Liver (tissue), 9 donors: Measurements from ENCODE around the gene BRME1. TPM values are rescaled to one million over a fixed set of nuclear protein-coding genes. Genes with fewer than 3 reads are reported as not detected.

ENCODE experiments used
- DNase-seq: peaks from one replicate; pipeline ENCODE4 v3.0.0-alpha.2; 2017; ENCODE audit warnings: low spot score
- H3K27ac ChIP-seq, 2 donors: one replicate each; pipeline ENCODE4 v1.7.0; 2013; ENCODE audit warnings: inconsistent platforms in 2 of 2, low read length in 2 of 2, control low read depth in 1 of 2, low read depth in 1 of 2, mild to moderate bottlenecking in 1 of 2
- H3K27me3 ChIP-seq, 4 donors: one replicate each; pipeline versions ENCODE4 v1.6.1 to v1.7.0; 2013; ENCODE audit warnings: low read length in 3 of 4, inconsistent platforms in 1 of 4, mild to moderate bottlenecking in 1 of 4, moderate library complexity in 1 of 4; ENCODE audit not compliant: control insufficient read depth in 4 of 4, insufficient read depth in 4 of 4
- H3K36me3 ChIP-seq, 4 donors: one replicate each; pipeline versions ENCODE4 v1.6.1 to v1.7.0; 2013; ENCODE audit warnings: low read length in 3 of 4, mild to moderate bottlenecking in 3 of 4, low read depth in 1 of 4, moderate library complexity in 1 of 4; ENCODE audit not compliant: control insufficient read depth in 4 of 4, insufficient read depth in 3 of 4
- H3K4me1 ChIP-seq, 4 donors: one replicate each; pipeline versions ENCODE4 v1.6.1 to v1.7.0; 2013; ENCODE audit warnings: low read length in 3 of 4, mild to moderate bottlenecking in 3 of 4, moderate library complexity in 1 of 4; ENCODE audit not compliant: control insufficient read depth in 4 of 4, insufficient read depth in 4 of 4
- H3K4me3 ChIP-seq, 3 donors: one replicate each; pipeline versions ENCODE4 v1.6.1 to v1.7.0; 2013; ENCODE audit warnings: low read length in 3 of 3, control low read depth in 1 of 3, low read depth in 1 of 3, mild to moderate bottlenecking in 1 of 3
- H3K9ac ChIP-seq, 2 donors: one replicate each; pipeline ENCODE4 v1.7.0; 2013; ENCODE audit warnings: low read length in 2 of 2, mild to moderate bottlenecking in 2 of 2, moderate library complexity in 2 of 2, control low read depth in 1 of 2, low read depth in 1 of 2
- H3K9me3 ChIP-seq, 4 donors: one replicate each; pipeline versions ENCODE4 v1.6.1 to v1.7.0; 2013; ENCODE audit warnings: low read length in 3 of 4; ENCODE audit not compliant: control insufficient read depth in 4 of 4
- ATF3 ChIP-seq: IDR thresholded peaks from 2 replicates; pipeline ENCODE4 v1.6.1; 2016; ENCODE audit warnings: antibody characterized with exemption
- EGR1 ChIP-seq, 2 donors: IDR thresholded peaks; 2 replicates each; pipeline ENCODE4 v1.6.1; 2016 to 2018; ENCODE audit warnings: antibody characterized with exemption in 2 of 2, low read depth in 2 of 2
- FOXA1 ChIP-seq: IDR thresholded peaks from 2 replicates; pipeline ENCODE4 v1.6.1; 2016; ENCODE audit warnings: antibody characterized with exemption
- FOXA2 ChIP-seq: IDR thresholded peaks from 2 replicates; pipeline ENCODE4 v1.6.1; 2016; ENCODE audit warnings: antibody characterized with exemption
- GABPA ChIP-seq, 2 donors: IDR thresholded peaks in 1 of 2; conservative IDR thresholded peaks in 1 of 2; 2 replicates each; pipeline ENCODE4 v1.6.1; 2016; ENCODE audit warnings: antibody characterized with exemption in 2 of 2, mild to moderate bottlenecking in 1 of 2, moderate library complexity in 1 of 2
- HNF4A ChIP-seq, 2 donors: conservative IDR thresholded peaks; 2 replicates each; pipeline ENCODE4 v1.6.1; 2016; ENCODE audit warnings: antibody characterized with exemption in 2 of 2, mild to moderate bottlenecking in 2 of 2
- HNF4G ChIP-seq: IDR thresholded peaks from 2 replicates; pipeline ENCODE4 v1.6.1; 2016; ENCODE audit warnings: antibody characterized with exemption
- JUND ChIP-seq, 2 donors: IDR thresholded peaks; 2 replicates each; pipeline ENCODE4 v1.6.1; 2016; ENCODE audit warnings: antibody characterized with exemption in 2 of 2
- NR2F2 ChIP-seq: IDR thresholded peaks from 2 replicates; pipeline ENCODE4 v1.6.1; 2016; ENCODE audit warnings: antibody characterized with exemption
- RAD21 ChIP-seq, 2 donors: IDR thresholded peaks; 2 replicates each; pipeline ENCODE4 v1.6.1; 2016; ENCODE audit warnings: antibody characterized with exemption in 2 of 2, mild to moderate bottlenecking in 2 of 2
- REST ChIP-seq: IDR thresholded peaks from 2 replicates; pipeline ENCODE4 v1.6.1; 2016; ENCODE audit warnings: antibody characterized with exemption, mild to moderate bottlenecking
- RXRA ChIP-seq, 2 donors: IDR thresholded peaks; 2 replicates each; pipeline ENCODE4 v1.6.1; 2017 to 2018; ENCODE audit warnings: antibody characterized with exemption in 2 of 2, mild to moderate bottlenecking in 1 of 2
- SP1 ChIP-seq: IDR thresholded peaks from 2 replicates; pipeline ENCODE4 v1.6.1; 2018; ENCODE audit warnings: antibody characterized with exemption, mild to moderate bottlenecking
- TAF1 ChIP-seq: conservative IDR thresholded peaks from 2 replicates; pipeline ENCODE4 v1.6.1; 2016; ENCODE audit warnings: antibody characterized with exemption, mild to moderate bottlenecking
- YY1 ChIP-seq: IDR thresholded peaks from 2 replicates; pipeline ENCODE4 v1.6.1; 2016; ENCODE audit warnings: antibody characterized with exemption, mild to moderate bottlenecking
- ZBTB33 ChIP-seq: IDR thresholded peaks from 2 replicates; pipeline ENCODE4 v1.6.1; 2016; ENCODE audit warnings: antibody characterized with exemption
- WGBS: extraction: QIAGEN DNeasy Blood & Tissue Kit; methylation state at CpG from one replicate; pipeline ENCODE4 v1.1.7; 2013; 5-methylcytosine and 5-hydroxymethylcytosine counted together
- polyA plus RNA-seq, 2 donors: library from polyadenylated mRNA; stranded (reverse) in 1 of 2; unstranded in 1 of 2; fragments of 200-250 nt in 1 of 2; fragments of >200 nt in 1 of 2; fragmentation: Nextera tagmentation in 1 of 2; extraction: Ambion mirVana in 1 of 2; gene quantifications; one replicate each; pipeline versions ENCODE4 v1.2.1 to v1.2.3, GENCODE V29; 2013 to 2015
- total RNA-seq, 2 donors: library from RNA; depleted of rRNA; stranded (reverse); fragments of >200 nt; gene quantifications; one replicate each; pipeline ENCODE4 v1.2.3, GENCODE V29; 2014
- TF ChIP-seq, protein P1 (sequence below): IDR thresholded peaks from 2 replicates; pipeline ENCODE4 v1.6.1; 2016; ENCODE audit warnings: antibody characterized with exemption
- donor health status: healthy.
- donor health status: healthy.
- donor health status: healthy.
- donor health status: healthy.
- donor health status: healthy.

BRME1 gene
- total and polyA plus RNA-seq, 4 donors: 0.42 to 5.3 (median 0.48) TPM

GRCh38 chr19:13894552-13894951 is 11.4 kb downstream of the BRME1 start (continued):
- TF ChIP-seq TAF1 (no peak), ATF3 (no peak)

DNA sequence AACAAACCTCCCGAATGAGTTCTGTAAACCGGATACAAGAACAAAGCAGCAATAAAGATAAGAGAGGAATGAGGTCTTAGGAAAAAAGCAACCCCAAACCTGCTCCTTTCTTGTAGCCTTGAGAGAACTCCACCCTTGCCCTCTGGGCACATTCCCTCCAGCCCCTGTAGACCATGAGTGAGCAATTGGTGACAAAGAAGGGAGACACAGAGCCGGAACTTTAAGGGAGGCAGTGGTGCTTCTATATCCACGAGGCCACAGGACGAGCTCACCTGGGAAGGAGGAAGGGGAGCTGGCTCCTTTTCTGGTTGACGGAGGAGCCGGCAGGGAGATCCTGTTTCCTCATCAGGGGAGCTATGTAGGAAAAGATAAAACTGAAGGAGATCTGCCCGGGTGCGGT is 13.0 kb downstream of the BRME1 start:
- Histone ChIP-seq H3K36me3 (no peaks in the 10 kb centered on the region), H3K9me3 (no peaks in the 10 kb centered on the region), H3K4me3 (no peak overlapping the region), H3K4me1 (no peaks in the 10 kb centered on the region), H3K27ac (no peak overlapping the region), H3K27me3 (no peaks in the 10 kb centered on the region), H3K9ac (no peak overlapping the region)
- no peak for DNase-seq
- WGBS: 82% methylated on average over 9 of the region's 9 CpGs
- no peak for TF ChIP-seq RXRA (IDR thresholded peaks at IDR 0.05)

- WGBS: 97% methylated on average over 13 of the region's 13 CpGs
- DNase-seq: no peak
- H3K27ac ChIP-seq: no peak overlapping the region
- TF ChIP-seq RXRA (IDR thresholded peaks at IDR 0.05) (no peak), FOXA2 (no peak), EGR1 (IDR thresholded peaks at IDR 0.05; ENCODE audit: low read depth in 2 of 2) (no peak), HNF4G (no peak), YY1 (no peak), REST (no peak), HNF4A (conservative IDR thresholded peaks at IDR 0.05) (no peak), FOXA1 (no peak)
- no peaks in the 10 kb centered on the region for H3K9me3 ChIP-seq
- H3K9ac ChIP-seq: no peak overlapping the region
- no peaks in the 10 kb centered on the region for H3K4me1 ChIP-seq
- no peak overlapping the region for H3K4me3 ChIP-seq
- H3K36me3 ChIP-seq: no peaks in the 10 kb centered on the region
- H3K27me3 ChIP-seq: no peaks in the 10 kb centered on the region
Measured at GRCh38 chr19:13890136-13890535, 15.8 kb downstream of the BRME1 start.

- H3K4me1 ChIP-seq: no peaks in the 10 kb centered on the region
- H3K36me3 ChIP-seq: no peaks in the 10 kb centered on the region
- no peak overlapping the region for H3K27ac ChIP-seq
- TF ChIP-seq NR2F2: no peak
- no peak for TF ChIP-seq JUND (IDR thresholded peaks at IDR 0.05)
- no peak for TF ChIP-seq TAF1
- no peak for TF ChIP-seq EGR1 (IDR thresholded peaks at IDR 0.05; ENCODE audit: low read depth in 2 of 2)
- TF ChIP-seq GABPA (IDR thresholded peaks at IDR 0.05 in 1 of 2, conservative IDR thresholded peaks at IDR 0.05 in 1 of 2): no peak
- no peak for TF ChIP-seq HNF4G
- no peak for TF ChIP-seq RAD21 (IDR thresholded peaks at IDR 0.05)
- TF ChIP-seq ATF3: no peak
- TF ChIP-seq HNF4A (conservative IDR thresholded peaks at IDR 0.05): no peak
- no peak for TF ChIP-seq ZBTB33
- TF ChIP-seq SP1: no peak
- TF ChIP-seq REST: no peak
- no peak for TF ChIP-seq FOXA1
- no peak for TF ChIP-seq FOXA2
- TF ChIP-seq, protein P1, sequence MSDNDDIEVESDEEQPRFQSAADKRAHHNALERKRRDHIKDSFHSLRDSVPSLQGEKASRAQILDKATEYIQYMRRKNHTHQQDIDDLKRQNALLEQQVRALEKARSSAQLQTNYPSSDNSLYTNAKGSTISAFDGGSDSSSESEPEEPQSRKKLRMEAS: no peak
- no peak overlapping the region for H3K9ac ChIP-seq
- no peak overlapping the region for H3K4me3 ChIP-seq
- no peaks in the 10 kb centered on the region for H3K27me3 ChIP-seq
- no peaks in the 10 kb centered on the region for H3K9me3 ChIP-seq
- whole genome bisulfite sequencing: 83% methylated on average over 16 of the region's 16 CpGs
- DNase-seq: no peak
Measured at GRCh38 chr19:13888281-13888680, 17.6 kb downstream of the BRME1 start.
